22Rv1 (cell line): ENCODE measurements around the gene GINS2.

ENCODE experiments used
- ZFX ChIP-seq: fragments of 450-650 bp; IDR thresholded peaks from 2 replicates; pipeline ENCODE4 v1.6.1; 2017; ENCODE audit warnings: antibody characterized with exemption, borderline replicate concordance
- TF ChIP-seq, protein P1 (sequence below): fragments of 450-650 bp; IDR thresholded peaks from 2 replicates; pipeline ENCODE4 v1.5.1; 2017; ENCODE audit warnings: mild to moderate bottlenecking

- TF ChIP-seq, protein P1, sequence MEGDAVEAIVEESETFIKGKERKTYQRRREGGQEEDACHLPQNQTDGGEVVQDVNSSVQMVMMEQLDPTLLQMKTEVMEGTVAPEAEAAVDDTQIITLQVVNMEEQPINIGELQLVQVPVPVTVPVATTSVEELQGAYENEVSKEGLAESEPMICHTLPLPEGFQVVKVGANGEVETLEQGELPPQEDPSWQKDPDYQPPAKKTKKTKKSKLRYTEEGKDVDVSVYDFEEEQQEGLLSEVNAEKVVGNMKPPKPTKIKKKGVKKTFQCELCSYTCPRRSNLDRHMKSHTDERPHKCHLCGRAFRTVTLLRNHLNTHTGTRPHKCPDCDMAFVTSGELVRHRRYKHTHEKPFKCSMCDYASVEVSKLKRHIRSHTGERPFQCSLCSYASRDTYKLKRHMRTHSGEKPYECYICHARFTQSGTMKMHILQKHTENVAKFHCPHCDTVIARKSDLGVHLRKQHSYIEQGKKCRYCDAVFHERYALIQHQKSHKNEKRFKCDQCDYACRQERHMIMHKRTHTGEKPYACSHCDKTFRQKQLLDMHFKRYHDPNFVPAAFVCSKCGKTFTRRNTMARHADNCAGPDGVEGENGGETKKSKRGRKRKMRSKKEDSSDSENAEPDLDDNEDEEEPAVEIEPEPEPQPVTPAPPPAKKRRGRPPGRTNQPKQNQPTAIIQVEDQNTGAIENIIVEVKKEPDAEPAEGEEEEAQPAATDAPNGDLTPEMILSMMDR: no peak
- TF ChIP-seq ZFX: no peak
Measured at GRCh38 chr16:85664580-85665372, 24.0 kb downstream of the GINS2 start.
